Smooth muscle cell (in vitro differentiated cells): ENCODE data around the gene NSG2. TPM values are rescaled to one million over a fixed set of nuclear protein-coding genes. Genes with fewer than 3 reads are reported as not detected.

Experiments used
- DNase-seq: peaks from one replicate; lab custom pipeline; 2025; ENCODE audit not compliant: unreplicated experiment; lab: John Stamatoyannopoulos, UW
- H2AFZ ChIP-seq: fragments of 200-600 bp; sonication (generic); 2 replicates; pipeline ENCODE4 v1.6.0; 2016; ENCODE audit warnings: antibody characterized with exemption, low read depth, mild to moderate bottlenecking
- H3F3A ChIP-seq: fragments of 200-600 bp; sonication (generic); 2 replicates; pipeline ENCODE4 v1.6.0; 2017; ENCODE audit warnings: antibody characterized with exemption, low read depth
- H3K27ac ChIP-seq: fragments of 200-600 bp; sonication (generic); 2 replicates; pipeline ENCODE4 v1.5.1; 2016; ENCODE audit warnings: low read depth, mild to moderate bottlenecking
- H3K27me3 ChIP-seq: fragments of 200-600 bp; sonication (generic); 2 replicates; pipeline ENCODE4 v1.6.1; 2016; ENCODE audit warnings: low read depth, mild to moderate bottlenecking
- H3K36me3 ChIP-seq: fragments of 200-600 bp; sonication (generic); 2 replicates; pipeline ENCODE4 v1.5.1; 2016; ENCODE audit warnings: low read depth
- H3K4me1 ChIP-seq: fragments of 200-600 bp; sonication (generic); 2 replicates; pipeline ENCODE4 v1.5.1; 2016; ENCODE audit warnings: low read depth
- H3K4me2 ChIP-seq: fragments of 200-600 bp; sonication (generic); 2 replicates; pipeline ENCODE4 v1.6.0; 2016; ENCODE audit warnings: mild to moderate bottlenecking
- H3K4me3 ChIP-seq: fragments of 200-600 bp; sonication (generic); 2 replicates; pipeline ENCODE4 v1.5.1; 2016; ENCODE audit warnings: mild to moderate bottlenecking
- H3K79me2 ChIP-seq: fragments of 200-600 bp; sonication (generic); 2 replicates; pipeline ENCODE4 v1.6.0; 2016; ENCODE audit warnings: low read depth, mild to moderate bottlenecking
- H3K9ac ChIP-seq: fragments of 200-600 bp; sonication (generic); 2 replicates; pipeline ENCODE4 v1.6.0; 2016; ENCODE audit warnings: low read depth
- H3K9me3 ChIP-seq: fragments of 200-600 bp; sonication (generic); replicated peaks from 2 replicates; pipeline ENCODE4 v1.5.1; 2016; ENCODE audit warnings: low read depth
- H4K20me1 ChIP-seq: fragments of 200-600 bp; sonication (generic); 2 replicates; pipeline ENCODE4 v1.6.0; 2016; ENCODE audit warnings: low read depth
- WGBS: methylation state at CpG from one replicate; pipeline ENCODE4 v1.1.7; 2016; ENCODE audit warnings: low lambda C conversion rate; 5-methylcytosine and 5-hydroxymethylcytosine counted together
- polyA plus RNA-seq: library from polyadenylated mRNA; unstranded; fragments of >200 nt; fragmentation: Nextera tagmentation; extraction: Ambion mirVana; gene quantifications from 2 replicates; pipeline ENCODE4 v1.2.1, GENCODE V29; 2016
- total RNA-seq: library from RNA; depleted of rRNA; stranded (reverse); fragments of >200 nt; gene quantifications from 2 replicates; pipeline ENCODE4 v1.2.3, GENCODE V29; 2014
- TF ChIP-seq, protein P1 (sequence below): fragments of 200-600 bp; sonication (generic); IDR thresholded peaks from 2 replicates; pipeline ENCODE4 v1.5.1; 2017; ENCODE audit warnings: borderline replicate concordance, mild to moderate bottlenecking, antibody characterized with exemption; ENCODE audit not compliant: insufficient read depth, poor library complexity, severe bottlenecking

Gene NSG2
- total and polyA plus RNA-seq, 2 experiments from 2014 or later, result 0.18 TPM; not detected in 1

DNA sequence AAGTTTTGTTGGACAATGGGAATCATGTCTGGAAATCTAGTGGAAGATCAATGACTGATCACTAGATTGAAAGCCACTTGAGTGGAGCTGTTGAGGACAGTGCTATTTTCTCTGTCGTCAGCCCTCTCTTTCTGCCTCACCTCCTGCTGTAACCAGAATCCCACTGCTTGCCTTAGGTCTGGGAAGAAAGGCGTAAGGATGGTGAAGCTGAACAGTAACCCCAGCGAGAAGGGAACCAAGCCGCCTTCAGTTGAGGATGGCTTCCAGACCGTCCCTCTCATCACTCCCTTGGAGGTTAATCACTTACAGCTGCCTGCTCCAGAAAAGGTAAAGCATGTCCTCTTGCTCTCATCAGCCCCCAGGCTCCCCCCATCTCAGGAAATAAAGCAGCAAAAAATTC is 1.1 kb downstream of the NSG2 start:
- H3K27ac ChIP-seq, result no peak overlapping the region
- 68% methylated on average over 5 of the region's 5 CpGs for WGBS
- DNase-seq, result no peak

GRCh38 chr5:174047472-174048099 is 2.1 kb downstream of the NSG2 start:
- no peaks in the 10 kb centered on the region for H3K9me3 ChIP-seq
- H3F3A ChIP-seq, result no peaks in the 10 kb centered on the region
- H3K79me2 ChIP-seq, result no peaks in the 10 kb centered on the region
- H3K36me3 ChIP-seq, result no peaks in the 10 kb centered on the region
- no peak overlapping the region for H3K27ac ChIP-seq
- DNase-seq, result no peak
- no peaks in the 10 kb centered on the region for H4K20me1 ChIP-seq
- H2AFZ ChIP-seq, result no peak overlapping the region
- no peak overlapping the region for H3K4me2 ChIP-seq
- no peak overlapping the region for H3K9ac ChIP-seq
- H3K4me3 ChIP-seq, result no peak overlapping the region
- H3K4me1 ChIP-seq, result no peaks in the 10 kb centered on the region
- 87% methylated on average over 4 of the region's 4 CpGs for WGBS
- peaks cover 10% of the 10 kb centered on the region for H3K27me3 ChIP-seq
- TF ChIP-seq, protein P1, sequence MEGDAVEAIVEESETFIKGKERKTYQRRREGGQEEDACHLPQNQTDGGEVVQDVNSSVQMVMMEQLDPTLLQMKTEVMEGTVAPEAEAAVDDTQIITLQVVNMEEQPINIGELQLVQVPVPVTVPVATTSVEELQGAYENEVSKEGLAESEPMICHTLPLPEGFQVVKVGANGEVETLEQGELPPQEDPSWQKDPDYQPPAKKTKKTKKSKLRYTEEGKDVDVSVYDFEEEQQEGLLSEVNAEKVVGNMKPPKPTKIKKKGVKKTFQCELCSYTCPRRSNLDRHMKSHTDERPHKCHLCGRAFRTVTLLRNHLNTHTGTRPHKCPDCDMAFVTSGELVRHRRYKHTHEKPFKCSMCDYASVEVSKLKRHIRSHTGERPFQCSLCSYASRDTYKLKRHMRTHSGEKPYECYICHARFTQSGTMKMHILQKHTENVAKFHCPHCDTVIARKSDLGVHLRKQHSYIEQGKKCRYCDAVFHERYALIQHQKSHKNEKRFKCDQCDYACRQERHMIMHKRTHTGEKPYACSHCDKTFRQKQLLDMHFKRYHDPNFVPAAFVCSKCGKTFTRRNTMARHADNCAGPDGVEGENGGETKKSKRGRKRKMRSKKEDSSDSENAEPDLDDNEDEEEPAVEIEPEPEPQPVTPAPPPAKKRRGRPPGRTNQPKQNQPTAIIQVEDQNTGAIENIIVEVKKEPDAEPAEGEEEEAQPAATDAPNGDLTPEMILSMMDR, result no peak

More for the DNA sequence above, 1.1 kb downstream of the NSG2 start:
- Histone ChIP-seq H3K9ac (no peak overlapping the region), H4K20me1 (no peaks in the 10 kb centered on the region), H3K79me2 (no peaks in the 10 kb centered on the region), H3K4me3 (no peak overlapping the region), H2AFZ (no peak overlapping the region), H3K4me2 (no peak overlapping the region), H3K27me3 (peaks cover 10% of the 10 kb centered on the region), H3K36me3 (no peaks in the 10 kb centered on the region), H3F3A (no peaks in the 10 kb centered on the region), H3K9me3 (no peaks in the 10 kb centered on the region), H3K4me1 (no peaks in the 10 kb centered on the region)
- TF ChIP-seq, protein P1, result no peak

GRCh38 chr5:174052636-174053035 is 7.1 kb downstream of the NSG2 start:
- H3K27ac ChIP-seq, result no peak overlapping the region
- 87% methylated on average over 5 of the region's 5 CpGs for WGBS
- no peaks in the 10 kb centered on the region for H3K36me3 ChIP-seq
- H3K4me2 ChIP-seq, result no peak overlapping the region
- H3K27me3 ChIP-seq, result peaks cover 4% of the 10 kb centered on the region
- no peaks in the 10 kb centered on the region for H3K79me2 ChIP-seq
- TF ChIP-seq, protein P1, result no peak
- H3K4me3 ChIP-seq, result no peak overlapping the region
- H3K4me1 ChIP-seq, result no peaks in the 10 kb centered on the region
- H3K9me3 ChIP-seq, result no peaks in the 10 kb centered on the region
- H4K20me1 ChIP-seq, result no peaks in the 10 kb centered on the region
- no peak for DNase-seq
- no peak overlapping the region for H2AFZ ChIP-seq
- H3K9ac ChIP-seq, result no peak overlapping the region
- H3F3A ChIP-seq, result no peaks in the 10 kb centered on the region

GRCh38 chr5:174053905-174054304 is 8.4 kb downstream of the NSG2 start:
- TF ChIP-seq, protein P1, result no peak

More at GRCh38 chr5:174053905-174054304, 8.4 kb downstream of the NSG2 start:
- Histone ChIP-seq H3K9ac (no peak overlapping the region), H3F3A (no peaks in the 10 kb centered on the region), H3K27me3 (peaks cover 4% of the 10 kb centered on the region), H3K4me2 (no peak overlapping the region), H3K4me3 (no peak overlapping the region), H3K36me3 (no peaks in the 10 kb centered on the region), H2AFZ (no peak overlapping the region), H3K9me3 (no peaks in the 10 kb centered on the region), H3K79me2 (no peaks in the 10 kb centered on the region), H3K27ac (no peak overlapping the region), H4K20me1 (no peaks in the 10 kb centered on the region), H3K4me1 (no peaks in the 10 kb centered on the region)
- 91% methylated on average over 3 of the region's 3 CpGs for WGBS
- no peak for DNase-seq
